Lower leg skin (tissue), 4 donors: ENCODE data around the gene SLX4IP. TPM values are rescaled to one million over a fixed set of nuclear protein-coding genes. Genes with fewer than 3 reads are reported as not detected.

Source experiments
- DNase-seq, 2 donors: peaks; one replicate each; pipeline ENCODE4 v3.0.0-alpha.2; 2019; ENCODE audit warnings: low spot score in 2 of 2
- H3K4me3 ChIP-seq: fragments of 200-600 bp; sonication (generic); 2 replicates; pipeline ENCODE4 v1.5.1; 2017; ENCODE audit warnings: mild to moderate bottlenecking, low read depth; ENCODE audit not compliant: poor library complexity, severe bottlenecking
- CTCF ChIP-seq, 3 donors: fragments of 450-650 bp; IDR thresholded peaks; one replicate each; pipeline ENCODE4 v1.5.1; 2016; ENCODE audit warnings: antibody characterized with exemption in 3 of 3, mild to moderate bottlenecking in 3 of 3, moderate library complexity in 2 of 3
- POLR2A ChIP-seq, 2 donors: fragments of 450-650 bp; IDR thresholded peaks; one replicate each; pipeline ENCODE4 v1.6.1; 2016 to 2017; ENCODE audit warnings: antibody characterized with exemption in 2 of 2, mild to moderate bottlenecking in 1 of 2, moderate library complexity in 1 of 2
- WGBS, 2 donors: methylation state at CpG; one replicate each; pipeline ENCODE4 v1.1.5; 2018; 5-methylcytosine and 5-hydroxymethylcytosine counted together
- intact Hi-C: fragments of 100-400 bp; cut with DNase I; formaldehyde crosslinking; loops from one replicate; pipeline ENCODE4 v1.15.0; 2023; ENCODE audit warnings: low total_unique reads
- total RNA-seq, 4 donors: library from RNA; depleted of rRNA; stranded (reverse); fragments of >200 nt; gene quantifications; one replicate each; pipeline ENCODE4 v1.1.0, GENCODE V29; 2016

Gene SLX4IP
- total RNA-seq, 4 donors from 2014 or later, result 3.0 to 4.0 (median 3.7) TPM

- DNase-seq, result no peak
- WGBS, 2 donors, result 52 to 62% methylated on average over 5 of the region's 5 CpGs
- TF ChIP-seq CTCF (IDR thresholded peaks at IDR 0.05), result no peak
- TF ChIP-seq POLR2A (IDR thresholded peaks at IDR 0.05), result no peak
- no peak overlapping the region for H3K4me3 ChIP-seq
- intact Hi-C loops, result no loop called here
Measured at GRCh38 chr20:10521068-10521831, 86.1 kb downstream of the SLX4IP start.

- intact Hi-C loops, result no loop called here
- H3K4me3 ChIP-seq, result no peak overlapping the region
- 45 to 65% methylated on average over 1 of the region's 1 CpG for WGBS, 2 donors
- DNase-seq, result no peak
- TF ChIP-seq POLR2A (IDR thresholded peaks at IDR 0.05) (no peak), CTCF (IDR thresholded peaks at IDR 0.05) (no peak)
Measured at GRCh38 chr20:10521836-10522235, 86.7 kb downstream of the SLX4IP start.

- DNase-seq, result no peak
- H3K4me3 ChIP-seq, result no peak overlapping the region
- WGBS, 2 donors, result 84 to 85% methylated on average over 8 of the region's 8 CpGs
- TF ChIP-seq CTCF (IDR thresholded peaks at IDR 0.05) (no peak), POLR2A (IDR thresholded peaks at IDR 0.05) (no peak)
- intact Hi-C loops, result no loop called here
Measured at GRCh38 chr20:10522328-10522727, 87.2 kb downstream of the SLX4IP start.

GRCh38 chr20:10523443-10523842 is 88.3 kb downstream of the SLX4IP start:
- no peak for TF ChIP-seq POLR2A (IDR thresholded peaks at IDR 0.05)
- TF ChIP-seq CTCF (IDR thresholded peaks at IDR 0.05), result no peak
- no peak overlapping the region for H3K4me3 ChIP-seq
- 56 to 57% methylated on average over 5 of the region's 5 CpGs for WGBS, 2 donors
- DNase-seq, result no peak
- intact Hi-C loops, result no loop called here

GRCh38 chr20:10524034-10524476 is 89.0 kb downstream of the SLX4IP start:
- no peak overlapping the region for H3K4me3 ChIP-seq
- WGBS, 2 donors, result 56 to 59% methylated on average over 10 of the region's 10 CpGs
- DNase-seq, result peak; percentile 64 to 91
- TF ChIP-seq CTCF (IDR thresholded peaks at IDR 0.05) (no peak), POLR2A (IDR thresholded peaks at IDR 0.05) (no peak)
- intact Hi-C loops, result no loop called here

GRCh38 chr20:10524643-10525042 is 89.5 kb downstream of the SLX4IP start:
- no peak for DNase-seq
- TF ChIP-seq POLR2A (IDR thresholded peaks at IDR 0.05), result no peak
- H3K4me3 ChIP-seq, result no peak overlapping the region
- intact Hi-C loops, result no loop called here
- 62 to 65% methylated on average over 4 of the region's 4 CpGs for WGBS, 2 donors
